GM18870 (cell line): ENCODE data around the gene KANSL1.
"Not testable (repeated sequence)": the region's sequence is repeated elsewhere in the genome, so short reads cannot be mapped to it uniquely, and the experiment has no call there.

Source experiments
- ATAC-seq: cut with Tn5 transposase; IDR thresholded peaks from one replicate; pipeline ENCODE4 v1.9.1; 2021; ENCODE audit warnings: moderate library complexity; ENCODE audit not compliant: unreplicated experiment

Gene KANSL1

DNA sequence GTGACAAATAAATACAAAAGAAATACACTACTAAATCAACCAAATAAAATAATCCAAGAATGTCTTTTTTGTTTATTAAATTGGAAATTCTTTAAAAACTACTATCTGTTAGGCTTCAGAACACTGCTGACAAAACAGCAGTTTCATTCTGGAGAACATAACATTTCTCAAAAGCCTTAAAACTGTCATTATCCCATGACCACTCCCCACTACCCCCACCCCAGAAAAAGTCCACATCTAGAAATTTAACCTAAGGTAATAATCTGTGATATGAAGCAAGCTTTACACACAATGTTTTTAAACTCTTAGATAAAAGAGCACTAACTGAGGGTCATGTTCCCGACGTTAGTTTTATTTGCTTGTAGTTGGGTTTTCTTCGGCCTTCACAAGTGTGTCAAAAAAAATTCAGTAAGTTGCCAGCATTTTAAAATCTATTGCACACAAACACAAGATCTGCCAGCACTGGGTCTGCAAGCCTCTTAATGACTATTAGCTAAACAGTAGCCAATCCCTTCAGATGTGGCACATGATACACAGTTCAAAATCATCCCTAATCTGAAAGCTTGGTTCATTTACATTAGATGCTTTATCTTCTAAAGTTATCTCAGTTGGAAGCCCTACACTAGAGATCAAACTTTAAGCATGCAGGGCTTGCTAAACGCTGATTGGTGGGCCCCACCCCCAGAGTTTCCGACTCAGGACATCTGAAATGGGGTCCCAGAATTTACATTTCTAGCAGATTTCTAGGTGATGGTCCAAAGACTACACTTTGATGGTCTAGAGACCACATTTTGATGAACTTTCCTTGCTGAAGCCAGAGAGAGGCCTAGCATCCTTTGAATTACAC lies 75.2 kb downstream of the KANSL1 start:
- no peak for ATAC-seq

DNA sequence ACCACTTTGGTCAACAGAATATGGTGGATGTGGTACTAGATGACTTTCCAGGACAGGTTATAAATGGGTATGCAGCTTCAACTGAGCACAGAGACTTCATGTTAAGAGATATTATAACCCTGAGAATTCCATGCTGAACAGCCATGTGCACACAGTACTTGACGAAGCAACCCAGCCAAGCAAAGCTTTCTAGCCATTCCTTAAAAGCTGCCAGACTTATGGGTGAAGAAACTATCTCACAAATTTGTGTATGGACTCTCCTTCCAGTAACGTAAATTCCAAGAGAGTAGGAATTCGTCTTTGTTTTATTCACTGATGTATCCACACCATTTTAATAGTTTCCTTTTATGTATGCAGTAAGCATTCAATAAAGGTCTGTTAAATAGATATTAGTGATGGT lies 76.1 kb downstream of the KANSL1 start:
- no peak for ATAC-seq

DNA sequence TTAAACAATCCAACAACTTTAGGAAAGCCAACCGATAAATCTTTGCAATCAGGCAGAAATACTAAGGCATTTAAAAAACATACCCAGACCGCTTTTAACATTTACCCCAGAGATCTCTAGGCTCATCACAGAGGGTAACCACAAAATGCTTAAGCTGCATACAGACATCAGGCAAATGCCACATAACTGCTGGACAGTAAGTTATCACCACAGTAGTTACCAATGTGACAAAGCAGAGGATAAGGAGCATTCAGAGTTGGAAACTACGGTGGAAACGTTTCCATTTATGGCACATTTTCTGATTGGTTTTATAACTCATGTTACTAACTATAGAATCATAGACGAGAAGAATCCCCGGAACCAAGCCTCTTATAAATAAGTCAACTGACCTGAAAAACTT lies 77.5 kb downstream of the KANSL1 start:
- ATAC-seq = no peak

DNA sequence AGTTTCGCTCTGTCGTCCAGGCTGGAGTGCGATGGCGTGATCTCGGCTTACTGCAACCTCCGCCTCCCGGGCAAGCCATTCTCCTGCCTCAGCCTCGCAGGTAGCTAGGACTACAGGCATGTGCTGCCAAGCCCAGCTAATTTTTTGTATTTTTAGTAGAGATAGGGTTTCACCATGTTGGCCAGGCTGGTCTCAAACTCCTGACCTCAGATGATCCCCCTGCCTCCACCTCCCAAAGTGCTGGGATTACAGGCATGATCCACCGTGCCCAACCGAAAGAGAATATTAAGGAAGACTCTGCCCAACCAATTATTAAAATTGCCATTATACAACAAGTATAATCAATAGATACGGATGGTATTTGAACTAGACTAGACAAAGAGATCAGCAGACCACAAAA lies 82.0 kb downstream of the KANSL1 start:
- ATAC-seq = not testable (repeated sequence)

DNA sequence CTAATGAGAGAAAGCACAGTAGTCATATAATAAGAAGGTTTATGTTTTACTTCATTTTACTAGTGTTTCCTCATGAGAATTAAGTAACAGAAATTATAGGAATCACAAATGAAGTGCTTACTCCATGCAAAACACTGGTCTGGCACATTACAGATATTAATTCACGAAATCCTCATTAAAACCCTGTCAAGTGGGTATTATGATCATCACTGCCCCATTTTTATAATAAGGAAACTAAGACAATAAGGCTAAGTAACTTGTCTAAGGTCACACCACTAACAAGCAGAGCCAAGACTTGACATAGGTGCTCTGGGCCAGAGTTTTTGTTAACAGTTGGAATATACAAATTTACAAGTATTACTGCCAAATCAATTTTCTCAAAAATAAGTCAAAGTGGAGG lies 83.0 kb downstream of the KANSL1 start:
- no peak for ATAC-seq

DNA sequence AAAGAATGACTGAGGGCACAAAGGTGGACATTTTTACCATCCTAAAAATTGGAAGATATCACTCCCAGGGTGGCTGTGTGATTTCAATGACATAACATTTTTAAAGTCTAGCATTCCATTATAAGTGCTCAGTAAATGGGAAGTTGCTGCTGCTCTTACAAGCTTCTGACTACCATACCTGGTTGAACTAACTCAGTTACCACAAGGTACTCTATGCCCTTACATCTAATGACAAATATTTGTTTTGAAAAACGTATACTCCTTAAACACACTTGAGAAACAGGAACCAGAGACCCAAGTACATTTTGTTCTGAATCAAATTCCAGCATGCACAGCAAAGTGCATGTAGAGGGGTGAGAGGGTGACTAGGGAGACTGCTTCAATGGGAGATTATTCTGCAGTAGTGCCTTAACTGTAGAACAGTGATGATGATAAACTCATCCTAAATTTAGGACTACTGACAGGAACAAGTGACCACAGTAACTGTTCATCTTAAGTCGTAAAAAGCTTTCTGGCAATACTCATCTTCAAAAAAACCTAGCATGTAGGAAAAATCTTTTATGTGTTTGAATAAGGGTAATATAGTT lies 83.5 kb downstream of the KANSL1 start:
- ATAC-seq = no peak

DNA sequence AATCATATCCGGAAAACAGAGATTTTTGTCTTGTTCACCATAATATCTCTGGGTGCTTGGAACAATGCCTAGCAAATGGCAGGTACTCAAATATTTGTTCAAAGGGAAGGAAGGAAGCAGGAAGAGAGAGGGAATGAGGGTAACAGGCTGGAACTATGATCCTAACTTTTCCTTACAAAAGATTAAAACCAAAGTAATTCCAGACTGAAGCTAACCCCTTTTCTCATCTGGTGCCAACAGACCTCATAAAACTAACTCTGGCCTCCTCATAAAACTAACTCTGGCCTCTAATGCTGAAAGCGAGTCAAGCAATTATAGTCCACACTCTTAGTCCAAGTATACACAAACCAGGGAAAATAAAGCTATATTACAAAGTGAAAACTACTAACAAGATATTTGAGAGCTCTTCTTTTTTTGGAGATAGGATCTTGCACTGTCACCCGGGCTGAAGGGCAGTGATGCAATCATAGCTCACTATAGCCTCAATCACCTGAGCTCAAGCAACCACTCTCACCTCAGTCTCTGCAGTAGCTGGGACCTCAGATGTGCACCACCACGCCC lies 84.6 kb downstream of the KANSL1 start:
- ATAC-seq = no peak

DNA sequence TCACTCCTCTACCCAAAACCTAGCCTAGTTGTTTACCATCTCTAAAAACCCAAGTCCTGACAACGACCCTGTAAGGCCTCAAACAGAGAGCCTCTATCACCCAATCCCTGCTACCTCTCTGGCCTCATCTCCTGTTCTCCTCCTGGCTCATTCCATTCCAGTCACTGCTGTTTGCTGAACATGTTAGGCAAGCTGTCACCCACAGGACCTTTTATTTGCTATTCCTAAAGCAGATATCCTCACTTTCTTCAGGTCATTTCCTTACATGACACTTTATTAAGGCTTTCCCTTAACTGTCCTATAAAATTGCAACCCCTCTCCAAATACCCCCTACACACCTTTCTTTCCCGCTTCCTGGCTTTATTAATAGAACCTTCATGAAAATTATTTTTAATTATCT lies 85.1 kb downstream of the KANSL1 start:
- no peak for ATAC-seq

DNA sequence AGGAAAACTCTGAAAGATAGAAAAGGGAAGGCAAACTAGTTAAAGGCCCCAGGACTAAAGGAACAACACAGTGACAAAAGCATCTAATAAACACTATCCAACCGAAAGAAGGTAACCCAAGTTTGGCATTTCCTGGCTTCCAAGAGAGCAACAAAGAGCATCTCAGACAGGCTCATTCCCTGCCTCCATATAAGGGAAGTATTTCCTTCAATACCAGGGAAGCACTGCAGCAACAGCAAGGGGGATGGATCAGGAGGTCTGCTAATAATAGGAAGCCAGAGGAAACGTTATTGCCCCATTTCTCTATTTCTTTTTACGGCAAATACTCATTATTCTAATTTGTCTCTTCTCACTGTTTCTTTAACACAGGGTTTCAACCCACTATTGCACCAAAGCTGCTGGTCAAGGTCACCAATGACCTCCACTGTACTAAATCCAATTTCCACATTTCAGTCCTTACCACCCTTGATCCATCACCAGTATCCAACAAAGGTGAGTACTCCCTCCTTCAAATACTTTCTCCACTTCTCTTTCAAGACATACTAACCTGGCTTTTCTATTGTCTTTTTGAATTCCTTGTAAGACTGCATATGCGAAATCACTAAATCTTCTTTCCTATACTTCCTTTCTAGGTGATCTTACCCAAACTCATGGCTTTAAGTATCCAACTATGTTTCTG lies 86.1 kb downstream of the KANSL1 start:
- no peak for ATAC-seq

DNA sequence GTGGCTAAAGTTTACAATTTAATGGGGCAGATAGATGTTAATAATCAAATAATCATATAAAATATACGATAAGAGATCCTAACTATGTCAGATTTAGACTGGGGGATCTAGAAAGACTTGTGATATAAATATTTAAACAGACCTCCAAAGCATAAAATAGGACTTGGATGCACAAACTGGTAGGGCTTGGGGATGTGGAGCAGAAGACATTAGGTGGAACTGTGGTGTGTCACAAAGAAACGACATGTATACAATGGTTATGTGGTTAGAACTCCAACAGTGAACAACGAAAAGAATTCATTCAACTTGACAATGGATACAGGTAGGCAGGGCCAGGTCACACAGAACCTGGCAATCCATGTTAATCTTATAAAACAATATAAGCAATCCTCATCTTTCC lies 90.4 kb downstream of the KANSL1 start:
- ATAC-seq = not testable (repeated sequence)

DNA sequence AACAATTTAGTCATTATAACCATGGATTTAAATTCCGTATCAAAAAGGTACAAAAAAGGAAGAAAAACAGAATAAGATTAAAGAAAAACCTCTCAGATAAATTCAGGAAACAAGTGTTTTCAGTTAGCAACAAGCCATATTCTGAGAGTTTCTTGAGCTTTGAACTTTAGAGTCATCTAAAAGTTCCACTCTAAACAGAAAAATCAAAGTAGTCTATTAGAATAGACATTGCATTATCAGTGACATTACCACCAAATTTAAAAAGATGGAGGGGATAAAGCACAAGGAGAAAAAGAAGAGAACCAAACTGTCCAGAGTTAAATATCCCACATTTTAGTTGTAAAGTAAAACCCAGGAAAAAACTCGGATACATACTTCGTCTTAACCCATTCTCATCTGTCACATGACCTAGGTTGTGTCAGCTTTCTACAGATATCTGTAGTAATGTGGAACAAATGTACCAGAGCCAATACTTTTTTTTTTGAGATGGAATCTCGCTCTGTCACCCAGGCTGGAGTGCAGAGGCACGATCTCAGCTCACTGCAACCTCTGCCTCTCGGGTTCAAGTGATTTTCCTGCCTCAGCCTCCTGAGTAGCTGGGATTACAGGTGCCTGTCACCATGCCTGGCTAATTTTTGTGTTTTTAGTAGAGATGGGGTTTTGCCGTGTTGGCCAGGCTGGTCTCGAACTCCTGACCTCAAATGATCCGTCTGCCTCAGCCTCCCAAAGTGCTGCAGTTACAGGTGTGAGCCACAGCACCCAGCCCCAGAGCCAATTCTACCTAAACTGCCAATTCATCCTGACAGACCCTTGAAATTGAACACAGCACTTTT lies 91.2 kb downstream of the KANSL1 start:
- ATAC-seq = not testable (repeated sequence)

DNA sequence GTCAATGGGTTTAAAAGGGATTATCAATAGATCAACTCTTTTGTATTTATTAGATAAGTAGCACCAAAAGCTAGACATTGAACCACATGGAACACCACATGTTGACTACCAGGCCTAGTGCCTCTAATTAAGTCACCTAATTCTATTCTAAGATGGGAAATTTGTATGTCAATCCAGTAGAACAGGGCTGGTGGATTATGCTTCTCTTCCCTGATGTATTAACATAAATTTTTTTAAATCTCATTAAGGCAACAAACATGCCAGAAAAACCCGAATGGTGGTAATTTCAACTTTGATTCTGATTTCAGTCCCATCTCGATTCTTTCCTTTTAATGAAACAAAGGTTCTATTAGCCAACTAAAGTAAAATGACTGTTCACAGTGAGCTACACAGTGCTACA lies 92.6 kb downstream of the KANSL1 start:
- no peak for ATAC-seq

DNA sequence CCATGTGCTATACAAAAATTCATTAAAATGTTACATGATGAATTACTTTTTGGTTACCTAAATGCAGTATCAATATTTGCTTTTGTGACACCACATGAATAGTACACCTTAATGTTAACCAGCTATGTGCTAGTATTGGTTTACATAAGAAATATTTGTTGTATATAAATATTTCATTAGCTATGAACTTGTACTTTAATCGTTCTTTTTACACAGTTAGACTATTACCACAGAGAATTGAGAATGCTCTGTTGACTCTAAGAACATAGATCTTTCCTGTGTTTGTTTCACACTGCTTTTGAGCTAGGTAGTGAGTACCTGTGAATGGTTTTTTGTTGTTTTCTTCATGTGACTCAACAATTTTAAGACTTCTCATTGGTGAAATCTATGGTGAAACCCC lies 93.4 kb downstream of the KANSL1 start:
- no peak for ATAC-seq

DNA sequence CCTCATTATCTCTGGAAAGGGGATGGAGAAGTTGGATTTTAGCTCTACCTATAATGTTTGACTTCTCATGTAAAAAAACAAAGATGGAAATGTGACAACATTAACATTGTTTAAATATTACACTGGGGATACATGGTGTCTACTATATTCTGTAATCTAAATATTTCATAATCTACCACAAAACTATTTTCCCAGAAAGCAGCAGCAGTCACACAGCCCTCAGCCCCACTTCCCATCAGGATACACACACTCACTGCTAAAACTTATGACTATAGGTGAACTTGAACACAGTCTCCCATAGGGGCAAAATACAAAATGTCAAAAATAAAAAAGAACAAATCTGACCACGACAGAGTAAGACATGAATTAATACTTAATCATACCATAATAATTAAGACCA lies 95.7 kb downstream of the KANSL1 start:
- ATAC-seq = no peak

DNA sequence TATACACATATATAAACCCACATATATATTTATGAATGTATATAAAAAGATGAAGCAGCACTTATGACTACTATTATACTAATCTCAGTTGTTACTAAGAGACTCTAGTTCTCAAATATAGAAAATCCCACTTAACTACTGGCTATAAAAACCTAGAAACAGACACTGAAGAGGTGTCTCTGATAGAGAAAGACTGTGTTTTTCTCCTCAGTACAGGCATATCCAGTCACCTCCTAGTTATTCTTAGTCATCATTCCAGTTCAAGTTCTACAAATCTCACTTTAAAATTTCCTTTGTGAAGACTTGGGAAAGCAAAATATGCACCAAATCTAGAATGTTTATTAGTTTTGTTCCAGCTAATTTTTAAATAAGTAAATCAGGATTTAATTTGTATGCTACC lies 100.2 kb downstream of the KANSL1 start:
- ATAC-seq = no peak

DNA sequence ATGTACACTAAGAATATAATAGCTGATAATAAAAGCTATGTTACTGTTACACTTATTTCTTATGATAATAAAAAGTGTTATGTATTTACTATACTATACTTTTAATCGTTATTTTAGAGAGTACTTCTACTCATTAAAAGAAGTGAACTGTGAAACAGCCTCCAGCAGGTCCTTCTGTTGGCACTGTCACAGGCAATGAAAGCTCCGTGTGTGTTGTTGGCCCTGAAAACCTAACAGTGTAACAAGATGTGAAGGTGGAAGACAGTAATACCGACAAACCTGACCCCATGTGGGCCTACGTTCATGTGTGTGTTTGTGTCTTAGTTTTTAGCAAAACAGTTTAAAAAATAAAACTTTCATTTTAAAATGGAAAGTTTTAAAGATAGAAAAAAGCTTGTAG lies 102.4 kb downstream of the KANSL1 start:
- ATAC-seq = no peak

DNA sequence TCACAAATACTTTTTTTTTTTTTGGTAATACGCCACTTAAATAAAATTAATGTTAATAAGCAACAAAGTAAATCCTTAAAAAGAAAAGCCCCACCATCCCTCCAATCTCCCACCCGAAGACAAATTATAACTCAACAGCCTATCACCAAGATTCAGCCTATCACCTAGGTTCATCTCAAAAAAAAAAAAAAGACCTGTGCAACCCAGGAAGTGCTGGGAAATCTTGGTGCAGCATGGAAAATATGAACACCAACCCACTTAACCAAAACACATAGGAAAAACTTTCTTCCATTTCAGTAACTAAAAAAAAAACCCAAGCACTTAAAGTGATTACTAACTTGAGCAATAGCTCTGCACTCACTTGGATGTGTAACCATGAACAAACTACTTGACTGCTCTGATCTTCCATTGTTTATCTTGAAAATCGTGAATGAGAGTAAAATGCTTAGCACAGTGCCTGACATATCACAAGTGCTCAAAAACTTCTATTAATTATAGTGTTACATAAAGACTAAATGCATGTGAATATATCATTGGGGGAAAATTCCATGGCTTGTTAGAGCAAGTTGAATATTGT lies 103.8 kb downstream of the KANSL1 start:
- ATAC-seq = no peak

DNA sequence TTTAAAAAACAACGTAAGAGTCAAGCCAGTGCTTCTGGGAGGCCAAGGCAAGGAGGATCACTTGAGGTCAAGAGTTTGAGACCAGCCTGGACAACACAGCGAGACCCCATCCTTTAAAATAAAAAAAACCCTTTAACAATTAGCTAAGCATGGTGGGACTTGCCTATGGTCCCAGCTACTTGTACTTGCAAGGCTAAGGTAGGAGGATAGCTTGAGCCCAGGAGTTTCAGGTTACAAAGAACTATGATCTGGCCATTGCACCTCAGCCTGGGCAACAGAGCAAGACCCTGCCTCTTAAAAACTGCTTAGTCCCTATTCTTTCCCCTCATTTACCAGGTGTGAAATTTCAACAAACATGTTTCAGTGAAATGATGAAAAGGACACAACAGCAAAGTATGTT lies 104.6 kb downstream of the KANSL1 start:
- ATAC-seq = no peak

DNA sequence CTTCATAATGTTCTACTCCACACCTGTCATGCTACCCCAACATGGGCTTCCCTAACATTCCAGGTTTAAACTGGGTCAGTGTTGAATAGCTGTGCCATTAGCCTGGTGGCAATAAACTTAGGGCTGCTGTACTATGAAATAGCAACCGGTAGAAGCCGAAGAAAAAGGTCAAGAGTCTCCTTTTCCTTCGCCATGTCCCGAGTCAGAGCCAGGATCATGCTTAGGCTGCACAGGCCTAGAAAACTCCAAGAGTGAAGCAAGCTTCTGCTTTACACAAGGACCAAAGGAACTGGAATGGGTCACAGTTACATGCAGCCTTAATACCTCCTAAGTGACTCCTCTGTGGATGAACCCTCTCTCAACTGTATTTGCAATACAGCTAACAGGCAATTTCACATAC lies 105.4 kb downstream of the KANSL1 start:
- not testable (repeated sequence) for ATAC-seq

DNA sequence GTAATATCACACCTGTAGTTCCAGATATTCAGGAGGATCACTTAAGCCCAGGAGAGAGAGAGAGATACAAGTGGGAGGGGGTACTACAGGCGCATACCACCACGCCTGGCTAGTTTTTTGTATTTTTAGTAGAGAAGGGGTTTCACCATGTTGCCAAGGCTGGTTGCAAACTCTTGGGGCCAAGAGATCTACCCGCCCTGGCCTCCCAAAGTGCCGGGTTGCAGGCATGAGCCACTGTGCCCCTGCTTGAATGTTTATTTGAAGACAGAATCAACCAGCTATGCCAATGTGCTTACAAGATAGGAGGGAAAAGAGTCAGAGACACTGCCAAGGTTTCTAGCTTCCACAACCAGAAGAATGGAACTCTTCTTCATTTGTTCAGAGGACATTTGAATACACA lies 106.4 kb downstream of the KANSL1 start:
- no peak for ATAC-seq

DNA sequence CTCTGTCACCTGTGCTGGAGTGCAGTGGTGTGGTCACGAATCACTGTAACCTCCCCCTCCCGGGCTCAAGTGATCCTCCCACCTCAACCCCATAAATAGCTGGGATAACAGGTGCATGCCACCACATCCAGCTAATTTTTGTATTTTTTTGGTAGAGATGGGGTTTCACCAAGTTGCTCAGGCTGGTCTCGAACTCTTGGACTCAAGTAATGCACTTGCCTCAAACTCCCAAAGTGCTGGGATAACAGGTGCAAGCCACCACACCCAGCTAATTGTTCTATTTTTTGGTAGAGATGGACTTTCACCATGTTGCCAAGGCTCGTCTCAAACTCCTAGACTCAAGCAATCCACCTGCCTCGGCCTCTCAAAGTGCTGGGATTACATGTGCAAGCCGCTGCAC lies 107.7 kb downstream of the KANSL1 start:
- no peak for ATAC-seq
